ENCODE measurements around the gene TNFAIP8. TPM values are rescaled to one million over a fixed set of nuclear protein-coding genes. Genes with fewer than 3 reads are reported as not detected.

The TNFAIP8 gene
- total RNA-seq (2014; rRNA removed) = 25.6 and 26.5 TPM in 2 replicates
- 7.4 TPM for polyA plus RNA-seq (2012)

DNA sequence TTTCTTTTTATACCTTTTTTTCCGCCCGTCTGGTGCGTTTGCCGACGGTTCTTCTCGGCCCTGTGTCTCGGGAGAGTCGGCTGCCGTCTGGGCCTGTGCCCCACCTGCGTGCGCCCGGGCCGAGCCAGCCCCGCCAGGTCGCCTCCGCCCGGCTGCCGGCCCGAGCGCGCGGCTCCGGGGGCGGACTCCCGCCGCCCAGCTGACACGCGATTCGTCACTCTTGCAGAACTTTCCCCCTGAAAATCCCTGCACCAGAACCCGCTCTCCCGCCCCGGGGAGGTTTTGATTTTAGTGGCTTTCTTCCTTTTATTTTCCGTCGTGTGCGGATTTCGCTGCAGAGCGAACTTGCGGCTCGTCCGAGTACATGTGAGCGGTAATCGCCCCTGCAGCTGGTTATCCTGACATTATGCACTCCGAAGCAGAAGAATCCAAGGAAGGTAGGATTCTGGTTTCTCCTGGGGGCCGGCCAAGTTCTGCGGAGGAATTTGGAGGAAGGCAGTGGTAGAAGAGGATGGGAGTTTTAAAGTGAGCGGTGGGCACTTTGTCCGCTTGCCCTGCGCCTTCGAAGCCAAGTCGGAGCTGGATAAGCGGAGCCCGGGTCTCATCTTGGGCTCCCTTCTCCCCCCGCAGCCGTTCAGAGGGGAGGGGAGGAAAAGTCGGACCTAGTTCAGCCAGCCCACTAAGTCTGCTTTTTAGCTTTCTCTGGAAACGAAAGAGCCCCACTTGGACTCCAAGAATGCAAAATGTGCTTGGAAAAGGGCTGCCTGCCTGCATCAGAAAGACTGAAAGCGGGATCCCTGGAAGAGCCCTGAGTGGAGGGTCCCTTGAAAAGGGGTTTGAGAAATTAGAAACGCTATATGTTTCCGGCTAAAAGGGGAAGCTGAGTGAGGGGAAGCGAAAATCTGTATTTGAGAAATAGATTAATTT lies at the start of gene TNFAIP8:
Gene TNFAIP8, plus strand, starts transcription at position 335 of the 927 bp plus-strand sequence. Its CDS starts 72 bp downstream, at position 407.
- DNase-seq (ENCODE audit: low read depth) = peak; percentile 65

DNA sequence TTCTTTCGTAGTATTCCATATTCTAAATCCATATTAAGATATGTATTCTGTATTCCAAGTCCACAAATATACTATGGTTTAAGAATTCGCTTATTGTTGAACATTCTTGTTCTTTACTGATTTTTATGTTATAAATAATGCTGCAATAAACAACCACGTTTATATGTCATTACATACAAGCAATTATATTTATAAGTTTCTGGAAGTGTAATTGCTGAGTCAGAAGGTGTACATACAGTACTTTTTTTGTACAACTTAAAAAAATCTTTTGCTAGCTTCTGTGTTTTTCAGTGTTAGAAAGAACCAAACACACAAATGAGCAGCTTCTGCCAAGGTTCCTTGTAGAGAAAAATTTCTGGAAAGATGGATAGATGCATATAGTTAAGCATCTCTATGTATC lies 48.6 kb upstream of the TNFAIP8 start:
- DNase-seq (ENCODE audit: low read depth) = no peak

DNA sequence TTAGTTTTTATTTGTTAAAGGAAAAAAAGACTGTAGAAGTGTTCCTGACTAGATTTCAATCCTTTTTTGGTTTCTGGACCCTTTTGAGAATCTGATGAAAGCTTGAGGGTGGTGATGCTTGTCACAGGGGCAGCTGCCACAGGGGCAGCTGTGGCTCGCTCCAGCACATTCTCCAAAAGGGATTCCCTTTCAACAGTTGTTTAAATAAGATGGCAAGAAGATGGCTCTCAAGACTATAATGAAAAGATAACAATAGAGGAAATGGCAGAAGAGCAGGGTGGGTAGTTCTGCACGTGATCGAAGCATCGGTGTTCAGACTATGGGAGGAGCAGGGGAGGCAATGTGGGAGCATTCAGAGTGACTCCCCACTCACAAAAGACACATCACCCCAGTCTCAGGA lies 46.5 kb upstream of the TNFAIP8 start:
- DNase-seq (ENCODE audit: low read depth) = no peak

DNA sequence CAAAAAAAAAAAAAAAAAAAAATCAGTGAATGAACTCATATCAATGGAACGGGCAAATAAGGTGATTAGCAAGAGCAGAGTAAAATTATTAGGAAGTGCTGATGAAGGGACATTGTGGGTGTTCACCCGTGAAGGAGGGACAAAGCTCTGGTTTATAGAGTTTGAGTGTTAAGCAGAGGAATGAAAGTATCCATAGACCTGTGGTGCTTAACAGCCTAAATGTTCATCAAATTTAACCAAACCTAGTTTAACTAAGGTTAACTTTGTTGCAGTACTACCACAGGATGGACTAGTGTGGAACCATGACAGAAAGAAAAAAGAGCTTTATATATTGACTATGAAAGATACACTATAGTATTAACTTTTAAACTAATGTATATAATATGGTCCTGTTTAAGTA lies 44.1 kb upstream of the TNFAIP8 start:
- DNase-seq (ENCODE audit: low read depth) = no peak

DNA sequence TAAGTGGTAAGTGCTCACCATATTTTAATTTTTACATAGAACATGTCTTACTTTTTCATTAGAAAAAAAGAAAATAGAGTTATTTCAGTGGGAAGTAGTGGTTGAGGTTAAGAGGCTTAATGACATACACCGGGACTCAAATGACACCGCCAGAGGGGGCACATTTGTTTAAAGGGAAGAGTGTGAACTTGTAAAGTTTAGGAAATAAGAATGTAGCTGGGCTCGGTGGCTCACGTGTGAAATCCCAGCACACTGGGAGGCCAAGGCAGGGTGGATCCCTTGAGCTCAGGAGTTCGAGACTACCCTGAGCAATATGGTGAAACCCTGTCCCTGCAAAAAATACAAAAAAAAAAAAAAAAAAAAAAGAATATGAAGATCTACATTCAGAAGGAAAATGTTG lies 43.4 kb upstream of the TNFAIP8 start:
- no peak for DNase-seq (ENCODE audit: low read depth)

DNA sequence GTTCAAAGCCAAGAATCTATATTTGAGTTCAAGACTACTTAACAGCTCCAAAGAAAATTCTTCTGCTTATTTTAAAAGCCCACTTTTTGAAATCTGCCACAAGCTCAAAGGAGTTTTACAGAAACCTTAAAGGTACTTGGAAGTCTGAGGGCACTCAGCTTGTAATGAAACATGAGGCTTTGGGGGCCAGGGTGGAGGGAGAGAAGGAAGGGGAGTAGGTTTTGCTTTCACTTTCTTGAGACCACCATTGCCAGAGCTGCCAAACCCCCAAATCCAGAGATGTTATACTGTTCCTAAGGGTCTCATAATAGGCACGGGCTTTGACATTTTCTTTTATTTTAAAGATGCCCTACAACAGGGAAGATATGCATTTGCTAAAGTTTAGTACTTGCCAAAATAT lies 42.6 kb upstream of the TNFAIP8 start:
- DNase-seq (ENCODE audit: low read depth) = no peak

DNA sequence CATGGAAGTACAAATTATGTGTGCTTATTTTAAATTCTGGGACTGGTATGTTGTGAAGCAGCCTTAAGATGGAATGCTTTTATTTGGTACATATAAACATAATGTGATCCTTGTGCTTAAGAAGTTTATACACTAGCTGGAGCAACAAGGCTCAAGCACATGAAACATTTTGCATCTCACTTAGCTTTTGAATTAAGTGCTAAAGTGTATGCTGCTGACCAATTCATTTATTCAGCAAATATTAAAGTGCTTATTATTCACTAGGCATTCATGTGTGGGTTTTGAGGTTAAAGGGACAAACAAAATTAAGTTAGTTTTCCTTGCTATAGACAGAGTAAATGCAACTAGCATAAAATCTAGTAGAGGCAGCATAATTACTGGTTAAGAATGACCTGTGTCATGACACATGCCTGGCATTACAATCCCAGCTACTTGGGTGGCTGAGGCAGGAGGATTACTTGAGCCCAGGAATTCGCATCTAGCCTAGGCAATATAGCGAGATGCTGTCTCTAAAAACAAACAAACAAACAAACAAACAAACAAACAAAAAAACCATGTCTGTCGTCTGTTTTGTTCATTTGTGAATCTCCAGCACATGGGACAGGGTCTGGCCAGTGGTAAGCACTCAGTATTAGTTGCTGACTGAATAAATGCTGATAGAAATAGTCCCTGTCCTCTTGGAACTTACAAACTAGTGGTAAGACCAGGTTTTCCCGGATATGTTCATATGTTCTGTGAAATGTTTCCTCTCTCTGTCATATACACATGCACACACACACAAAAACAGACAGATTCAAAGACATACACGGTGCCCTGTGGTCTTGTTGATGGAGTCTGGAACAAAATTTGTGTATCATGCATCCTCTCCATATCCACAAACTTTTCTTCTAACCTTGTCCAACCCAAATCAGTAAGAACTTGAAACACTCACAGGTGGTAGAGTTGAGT lies 41.9 kb upstream of the TNFAIP8 start:
- no peak for DNase-seq (ENCODE audit: low read depth)

DNA sequence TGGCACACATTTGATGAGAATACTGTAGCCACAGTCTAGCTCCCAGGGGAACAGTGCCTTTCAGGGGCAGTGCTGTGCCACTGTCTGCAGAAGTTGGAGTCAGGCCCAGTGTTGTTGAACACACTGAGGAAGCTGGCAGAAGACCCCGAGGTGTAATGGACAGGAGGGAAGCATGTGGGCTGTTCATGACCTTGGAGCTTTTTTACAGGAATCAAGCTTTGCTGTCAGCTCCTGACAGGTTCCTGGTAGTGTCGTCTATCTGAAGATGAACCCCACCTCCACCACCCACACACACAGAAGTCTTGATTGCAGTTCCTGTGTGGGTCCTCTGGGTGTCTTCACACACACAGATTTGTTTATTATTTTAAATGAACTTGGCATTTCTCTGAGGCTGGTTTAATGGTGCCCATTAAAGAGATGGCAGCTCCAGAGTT lies 40.3 kb upstream of the TNFAIP8 start:
- DNase-seq (ENCODE audit: low read depth) = peak; percentile 58

DNA sequence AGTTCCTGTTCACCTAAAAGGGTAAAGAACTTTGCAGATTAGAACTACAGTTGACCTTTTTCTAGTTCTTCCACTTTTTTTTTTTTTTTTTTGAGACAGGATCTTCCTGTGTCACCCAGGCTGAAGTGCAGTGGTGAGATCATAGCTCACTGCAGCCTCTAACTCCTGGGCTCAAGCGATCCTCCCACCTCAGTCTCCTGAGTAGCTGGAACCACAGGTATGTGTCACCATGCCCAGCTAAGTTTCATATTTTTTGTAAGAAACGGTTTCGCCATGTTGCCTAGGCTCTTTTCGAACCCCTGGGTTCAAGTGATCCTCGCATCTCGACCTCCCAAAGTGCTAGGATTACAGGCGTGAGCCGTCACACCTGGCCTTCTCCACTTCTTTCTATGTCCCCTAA lies 39.7 kb upstream of the TNFAIP8 start:
- no peak for DNase-seq (ENCODE audit: low read depth)

DNA sequence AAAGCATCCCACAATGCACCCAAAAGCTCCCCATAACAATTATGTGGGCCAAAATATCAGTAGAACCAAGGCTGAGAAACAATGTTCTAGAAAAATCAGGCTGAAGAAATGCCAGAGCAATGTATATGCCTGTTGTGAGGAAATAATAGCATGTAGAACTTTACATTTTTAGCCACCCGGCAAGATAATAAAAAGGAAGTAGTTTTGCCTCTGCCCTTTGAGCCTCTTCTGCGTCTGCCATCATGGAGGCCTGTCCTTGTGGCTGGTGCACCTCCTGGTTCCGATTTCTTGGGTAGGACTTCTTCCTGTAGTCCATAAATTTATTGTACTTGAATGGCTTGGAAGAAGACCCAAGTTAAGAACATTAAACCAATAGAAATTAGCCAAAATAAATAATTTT lies 38.9 kb upstream of the TNFAIP8 start:
- no peak for DNase-seq (ENCODE audit: low read depth)

DNA sequence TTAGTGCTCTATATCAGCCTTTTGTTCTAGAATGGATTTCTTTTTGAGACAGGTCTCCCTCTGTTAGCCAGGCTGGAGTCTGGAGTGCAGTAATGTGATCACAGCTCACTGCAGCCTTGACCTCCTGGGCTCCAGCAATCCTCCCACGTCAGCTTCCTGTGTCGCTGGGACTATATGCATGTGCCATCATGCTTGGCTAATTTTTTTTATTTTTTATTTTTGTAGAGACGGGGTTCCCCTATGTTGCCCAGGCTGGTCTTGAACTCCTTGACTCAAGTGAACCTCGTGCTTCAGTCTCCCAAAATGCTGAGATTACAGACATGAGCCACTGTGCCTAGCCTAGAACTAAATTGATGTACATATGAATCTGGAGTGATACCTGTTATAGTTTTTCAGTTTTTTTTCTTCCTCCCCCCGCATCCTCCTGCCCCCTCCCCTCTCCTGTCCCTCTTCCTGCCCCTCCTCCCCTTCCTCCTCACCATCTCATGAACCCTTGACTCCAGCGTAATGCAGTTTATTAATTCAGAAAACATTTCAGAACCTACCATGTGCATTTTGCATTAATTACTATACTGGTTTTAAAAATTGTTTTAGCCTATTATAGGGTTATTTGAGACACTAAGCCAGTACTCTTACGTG lies 37.4 kb upstream of the TNFAIP8 start:
- no peak for DNase-seq (ENCODE audit: low read depth)

DNA sequence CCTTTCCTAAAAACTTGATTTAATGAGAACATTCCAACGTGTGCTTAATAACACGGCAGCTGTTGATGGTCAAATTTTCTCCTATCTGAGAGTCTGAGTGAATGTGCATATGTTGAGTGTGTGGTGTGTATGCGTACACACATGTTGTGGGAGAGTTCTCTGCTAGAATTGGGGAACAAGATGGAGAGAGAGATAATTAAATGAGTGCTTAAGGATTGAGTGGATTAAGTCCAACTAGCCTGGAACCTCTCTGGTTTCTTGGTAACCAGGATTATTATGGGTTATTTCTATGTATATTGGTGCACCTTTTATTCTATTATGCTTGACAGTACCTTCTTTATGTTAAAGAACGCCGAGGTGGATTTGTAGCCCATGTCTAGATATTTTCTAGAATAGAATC lies 36.4 kb upstream of the TNFAIP8 start:
- DNase-seq (ENCODE audit: low read depth) = no peak

DNA sequence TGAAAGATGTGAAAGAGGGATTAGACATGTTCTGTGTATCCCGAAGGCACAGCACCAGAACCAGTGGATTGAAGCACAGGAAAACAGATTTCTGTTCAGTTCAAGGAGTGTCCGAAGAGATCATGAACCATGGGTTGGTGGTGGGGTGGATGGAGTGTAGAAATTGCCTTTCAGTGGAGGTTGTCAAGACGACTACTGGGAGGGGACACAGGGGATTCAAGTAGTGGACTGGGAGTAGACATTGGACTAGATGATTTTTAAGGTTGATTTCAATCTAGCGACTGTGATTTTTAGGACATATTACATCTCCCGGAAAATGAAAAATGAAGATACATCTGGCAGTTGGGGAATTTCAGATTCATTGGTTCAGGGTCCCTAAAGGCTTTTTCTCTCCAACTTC lies 35.9 kb upstream of the TNFAIP8 start:
- DNase-seq (ENCODE audit: low read depth) = no peak

DNA sequence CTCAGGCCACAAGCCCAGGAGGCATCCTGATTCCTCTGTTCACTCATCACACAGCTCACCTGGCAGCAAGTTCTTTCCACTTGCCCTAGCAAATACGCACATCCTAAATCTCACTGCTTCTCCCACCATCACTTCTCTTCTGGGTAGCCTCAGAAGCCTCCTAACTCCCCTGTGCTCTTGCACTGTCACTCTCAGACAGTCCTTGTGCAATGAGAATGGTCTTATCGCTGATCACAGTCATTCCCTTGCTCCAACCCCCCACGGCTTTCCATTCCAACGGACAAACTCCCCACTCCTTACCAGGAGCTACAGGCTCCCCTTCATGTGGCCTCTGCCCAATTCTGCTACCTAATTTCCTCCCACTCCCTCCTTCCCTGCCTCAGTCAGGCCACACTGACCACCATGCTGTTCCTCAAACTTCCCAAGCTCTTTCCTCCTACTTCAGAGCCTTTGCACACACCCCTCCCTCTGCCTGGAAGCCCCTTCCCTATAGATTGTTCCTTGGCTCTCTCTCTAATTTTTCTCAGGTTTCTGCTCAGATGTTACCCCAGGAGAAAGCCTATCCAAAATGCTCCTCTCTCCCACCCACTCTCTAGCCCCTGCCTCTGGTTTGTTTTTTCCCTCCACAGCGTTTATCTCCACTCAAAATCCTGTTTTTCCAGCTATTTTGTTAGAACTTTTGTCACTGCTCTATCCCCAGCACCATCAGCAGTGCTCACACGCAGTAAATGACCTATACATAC lies 34.1 kb upstream of the TNFAIP8 start:
- no peak for DNase-seq (ENCODE audit: low read depth)

DNA sequence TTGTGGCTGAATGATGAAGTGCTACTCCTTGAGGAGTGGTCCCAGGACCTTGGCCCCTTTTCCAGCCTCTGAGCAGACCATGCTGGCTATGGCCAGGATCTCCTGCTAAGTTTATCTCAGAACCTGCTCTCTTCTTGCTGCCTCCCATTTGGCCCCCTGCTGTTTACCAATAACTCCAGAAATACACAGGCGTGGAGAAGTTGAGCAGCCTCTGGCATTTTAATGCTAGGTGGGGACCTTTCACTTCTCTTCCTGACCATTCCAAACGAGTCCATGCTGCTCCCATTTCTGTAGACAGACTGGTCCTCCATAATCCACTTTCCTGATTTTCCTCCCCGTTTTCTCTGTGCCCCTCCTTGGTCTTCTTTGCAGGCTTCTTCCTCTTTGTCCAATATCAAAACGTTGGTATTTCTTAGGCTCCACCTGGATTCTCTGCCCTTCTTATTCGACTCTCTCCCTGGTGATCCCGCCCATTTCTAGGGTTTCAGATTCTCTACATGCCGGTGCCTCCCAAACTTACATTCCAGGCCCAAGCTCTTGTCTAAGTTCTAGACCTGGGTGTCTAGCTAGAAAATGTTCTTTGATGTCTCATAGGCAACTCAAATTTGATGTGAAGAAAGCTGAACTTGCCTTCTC lies 33.4 kb upstream of the TNFAIP8 start:
- no peak for DNase-seq (ENCODE audit: low read depth)

DNA sequence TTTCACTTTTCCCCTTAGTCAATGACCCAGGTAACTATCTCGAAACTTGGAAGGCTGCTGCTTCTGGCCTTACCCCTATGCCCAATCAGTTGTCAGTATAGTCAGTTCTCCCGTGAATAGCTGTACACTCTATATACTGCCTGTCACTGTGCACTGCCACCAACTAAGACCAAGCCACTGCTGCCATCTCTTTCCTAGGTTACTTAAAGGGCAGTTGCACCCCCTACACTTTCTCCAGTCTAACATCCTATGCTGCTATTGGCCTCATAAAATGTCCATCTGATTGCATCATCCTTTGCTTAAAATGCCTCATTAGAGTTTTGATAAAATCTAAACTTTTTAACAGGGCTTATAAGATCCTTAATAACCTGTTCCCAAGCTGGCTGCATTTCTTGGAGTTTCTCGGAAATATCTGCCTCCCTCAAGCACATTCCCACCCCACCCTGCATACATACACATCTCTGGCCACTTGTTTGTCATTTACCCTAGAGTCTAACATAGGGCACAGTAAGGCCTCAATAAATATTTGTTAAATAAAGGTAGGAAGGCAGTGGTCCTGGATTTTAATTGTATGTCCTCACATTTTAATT lies 32.8 kb upstream of the TNFAIP8 start:
- DNase-seq (ENCODE audit: low read depth) = no peak

DNA sequence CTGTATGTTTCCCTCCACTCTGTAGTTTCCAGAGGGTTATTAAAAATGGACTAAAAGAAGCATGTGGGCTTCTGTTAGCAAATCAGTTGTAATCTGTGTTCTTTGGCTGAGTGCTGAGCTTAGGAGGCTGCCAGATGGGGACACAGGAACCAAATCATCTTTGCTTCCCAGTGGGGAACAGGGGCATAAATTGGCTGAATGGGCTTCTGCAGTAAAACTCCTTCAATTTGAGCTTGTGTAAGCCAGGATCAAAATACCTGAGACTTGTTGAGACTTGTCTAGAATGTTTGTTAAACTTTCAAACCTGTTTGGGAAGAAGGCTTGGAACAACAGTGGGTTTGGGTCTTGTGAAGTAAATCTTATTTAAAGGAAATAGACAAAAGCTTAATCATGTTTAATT lies 32.2 kb upstream of the TNFAIP8 start:
- DNase-seq (ENCODE audit: low read depth) = peak; percentile 54

DNA sequence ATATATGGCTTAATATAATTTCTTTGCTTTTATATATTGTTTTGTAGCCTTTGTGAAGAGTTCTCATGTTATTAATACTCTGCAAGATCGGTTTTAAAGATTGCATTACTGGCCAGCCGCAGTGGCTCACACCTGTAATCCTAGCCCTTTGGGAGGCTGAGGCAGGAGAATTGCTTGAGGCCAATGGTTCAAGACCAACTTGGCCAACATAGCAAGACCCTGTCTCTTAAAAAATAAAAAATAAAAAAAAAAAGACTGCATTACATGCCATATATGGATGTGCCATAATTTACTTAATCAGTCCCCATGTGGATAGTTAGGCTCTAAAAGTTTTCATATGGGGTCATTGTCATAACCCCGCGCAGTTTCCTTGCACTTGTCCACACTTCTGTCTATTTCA lies 31.0 kb upstream of the TNFAIP8 start:
- DNase-seq (ENCODE audit: low read depth) = no peak

DNA sequence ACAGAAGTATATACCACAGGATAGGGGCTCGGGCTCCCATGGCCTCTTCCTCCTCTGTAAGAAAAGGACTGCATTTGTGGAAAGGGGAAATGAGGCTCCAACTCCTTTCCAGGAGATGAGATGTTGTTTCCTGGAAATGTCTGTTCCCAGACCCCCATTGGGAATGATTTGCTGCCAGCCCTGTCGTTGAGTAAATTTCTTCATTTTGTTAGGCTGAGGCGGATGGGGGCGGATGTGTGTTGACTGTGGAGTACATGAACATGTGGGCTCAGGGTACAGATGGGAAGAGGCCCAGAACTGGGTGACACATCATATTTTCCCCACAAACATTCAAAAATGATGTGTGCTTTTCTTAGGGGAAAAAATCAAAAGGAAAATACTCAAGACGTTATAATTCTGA lies 28.8 kb upstream of the TNFAIP8 start:
- peak; percentile 54 for DNase-seq (ENCODE audit: low read depth)

Data from LHCN-M2 (cell line).